Endothelial cell of umbilical vein (primary cell): Measurements from ENCODE around the gene ADAM22. TPM values are rescaled to one million over a fixed set of nuclear protein-coding genes. Genes with fewer than 3 reads are reported as not detected.

Experiments used
- BruUV-seq: library from RNA; stranded (reverse); fragments of 400-500 nt; replicated peaks from 2 replicates; lab custom pipeline; 2021; lab: Mats Ljungman, UMichigan
- CTCF ChIA-PET: fragments of 300-600, 350-600 bp; sonication (Branson Sonifier 250); formaldehyde crosslinking; loops from one replicate; lab custom pipeline; 2021; ENCODE audit warnings: antibody characterized with exemption, inconsistent platforms; lab: Charles Lee
- POLR2A ChIA-PET: fragments of 300-600, 350-600 bp; sonication (Branson Sonifier 250); formaldehyde crosslinking; loops from one replicate; lab custom pipeline; 2021; ENCODE audit warnings: antibody characterized with exemption, inconsistent platforms; lab: Charles Lee
- DNase-seq: peaks from one replicate; pipeline ENCODE4 v3.0.0-alpha.2; 2011; ENCODE audit warnings: low read depth, low spot score
- FAIRE-seq: peaks from 2 replicates; lab custom pipeline; 2011; peaks lifted over from hg19 to GRCh38; lab: Jason Lieb, UNC
- H2AFZ ChIP-seq: 2 replicates; pipeline ENCODE4 v1.6.0; 2012; ENCODE audit warnings: low read depth, low read length, control low read depth, inconsistent platforms
- H3K27ac ChIP-seq: 2 replicates; pipeline ENCODE4 v1.5.1; 2011; ENCODE audit warnings: low read depth, mild to moderate bottlenecking, control low read depth, low read length, moderate library complexity; ENCODE audit not compliant: insufficient read depth
- H3K27me3 ChIP-seq, 2 experiments: 2 replicates each; pipeline versions ENCODE4 v1.6.0 to v1.6.1; 2011; ENCODE audit warnings: low read length in 2 of 2, mixed read lengths in 1 of 2; ENCODE audit not compliant: control insufficient read depth in 2 of 2, insufficient read depth in 2 of 2
- H3K36me3 ChIP-seq, 2 experiments: 2 replicates in 1 of 2; 3 replicates in 1 of 2; pipeline ENCODE4 v1.5.1; 2011; ENCODE audit warnings: low read length in 2 of 2, mild to moderate bottlenecking in 1 of 2, moderate library complexity in 1 of 2; ENCODE audit not compliant: control insufficient read depth in 2 of 2, insufficient read depth in 2 of 2; ENCODE audit errors: extremely low read depth in 1 of 2
- H3K4me1 ChIP-seq: 3 replicates; pipeline ENCODE4 v1.5.1; 2011; ENCODE audit warnings: mild to moderate bottlenecking, low read length; ENCODE audit not compliant: control insufficient read depth, insufficient read depth; ENCODE audit errors: extremely low read depth
- H3K4me2 ChIP-seq: 2 replicates; pipeline ENCODE4 v1.6.1; 2011; ENCODE audit warnings: low read length, control low read depth, mixed read lengths; ENCODE audit not compliant: insufficient read depth
- H3K4me3 ChIP-seq, 3 experiments: fragments of 200-600 bp in 1 of 3; sonication (generic), shearing (Covaris generic) in 1 of 3; replicated peaks in 1 of 3; 2 replicates each; pipeline ENCODE4 v1.5.1; 2011 to 2016; ENCODE audit warnings: control low read depth in 3 of 3, low read length in 3 of 3, mild to moderate bottlenecking in 2 of 3, inconsistent platforms in 1 of 3, low read depth in 1 of 3, moderate library complexity in 1 of 3; ENCODE audit not compliant: insufficient read depth in 1 of 3
- H3K79me2 ChIP-seq: 2 replicates; pipeline ENCODE4 v1.6.0; 2012; ENCODE audit warnings: low read length, inconsistent platforms; ENCODE audit not compliant: control insufficient read depth, insufficient read depth
- H3K9ac ChIP-seq: replicated peaks from 2 replicates; pipeline ENCODE3; 2011; ENCODE audit warnings: low read length, control low read depth; ENCODE audit not compliant: insufficient read depth; ENCODE audit errors: extremely low read depth
- H3K9me1 ChIP-seq: replicated peaks from 3 replicates; pipeline ENCODE4 v1.6.0; 2011; ENCODE audit warnings: mild to moderate bottlenecking, low read length; ENCODE audit not compliant: control insufficient read depth, insufficient read depth; ENCODE audit errors: extremely low read depth
- H3K9me3 ChIP-seq: replicated peaks from 2 replicates; pipeline ENCODE4 v1.5.1; 2012; ENCODE audit warnings: low read length, inconsistent platforms; ENCODE audit not compliant: control insufficient read depth, insufficient read depth
- H4K20me1 ChIP-seq: replicated peaks from 2 replicates; pipeline ENCODE3; 2011; ENCODE audit warnings: mild to moderate bottlenecking, low read length; ENCODE audit not compliant: control insufficient read depth, insufficient read depth; ENCODE audit errors: extremely low read depth
- CTCF ChIP-seq, 2 donors: IDR thresholded peaks; 1 replicate in 1 of 2; 2 replicates in 1 of 2; pipeline ENCODE4 v1.5.1; 2011; ENCODE audit warnings: low read length in 2 of 2, mild to moderate bottlenecking in 2 of 2, moderate library complexity in 2 of 2, control low read depth in 1 of 2, inconsistent platforms in 1 of 2, low read depth in 1 of 2; ENCODE audit not compliant: insufficient read depth in 1 of 2; ENCODE audit errors: extremely low read depth in 1 of 2
- EZH2 ChIP-seq: IDR thresholded peaks from 2 replicates; pipeline ENCODE4 v1.6.1; 2012; ENCODE audit warnings: borderline replicate concordance, low read depth, mild to moderate bottlenecking, moderate library complexity, low read length, inconsistent platforms; ENCODE audit not compliant: severe bottlenecking
- FOS ChIP-seq: IDR thresholded peaks from 2 replicates; pipeline ENCODE4 v1.6.1; 2011; ENCODE audit warnings: mild to moderate bottlenecking, low read length, moderate library complexity, borderline replicate concordance; ENCODE audit not compliant: insufficient read depth
- GATA2 ChIP-seq: IDR thresholded peaks from 2 replicates; pipeline ENCODE4 v1.7.0; 2011; ENCODE audit warnings: low read depth, mild to moderate bottlenecking, moderate library complexity, mixed read lengths, low read length; ENCODE audit not compliant: insufficient read length, insufficient read depth
- JUN ChIP-seq: IDR thresholded peaks from 2 replicates; pipeline ENCODE4 v1.6.1; 2011; ENCODE audit warnings: borderline replicate concordance, low read depth; ENCODE audit not compliant: insufficient read length, insufficient read depth
- MAX ChIP-seq: IDR thresholded peaks from 2 replicates; pipeline ENCODE4 v1.6.1; 2011; ENCODE audit not compliant: insufficient read depth, insufficient read length
- MYC ChIP-seq: IDR thresholded peaks from one replicate; pipeline ENCODE4 v1.6.1; 2011; ENCODE audit warnings: mild to moderate bottlenecking, low read depth, low read length
- POLR2A ChIP-seq: IDR thresholded peaks from 2 replicates; pipeline ENCODE4 v1.6.1; 2012; ENCODE audit warnings: low read depth, mild to moderate bottlenecking, control low read depth, low read length
- POLR2AphosphoS5 ChIP-seq: IDR thresholded peaks from 2 replicates; pipeline ENCODE4 v1.6.1; 2012; ENCODE audit warnings: low read depth, mild to moderate bottlenecking, control low read depth, low read length, moderate library complexity; ENCODE audit not compliant: insufficient read depth
- dilution Hi-C: fragments of 300-500 bp; cut with MboI; formaldehyde crosslinking; loops from one replicate; pipeline ENCODE4 v1.15.0; 2019; ENCODE audit warnings: low sequenced_read_pairs; ENCODE audit not compliant: extremely low pct_ligation_motif_present
- intact Hi-C: fragments of 100-400 bp; cut with micrococcal nuclease; formaldehyde crosslinking; loops from one replicate; pipeline ENCODE4 v1.10.0; 2022
- polyA plus RNA-seq, 4 experiments: library from polyadenylated mRNA; depleted of rRNA in 3 of 4; stranded (reverse) in 3 of 4; unstranded in 1 of 4; fragments of >200 nt; gene quantifications; 2 replicates each; pipeline versions ENCODE4 v1.2.1 to v1.2.3, GENCODE V29; 2011 to 2012; ENCODE audit warnings: missing spikeins in 1 of 4
- total RNA-seq: library from RNA; stranded (reverse); gene quantifications from 2 replicates; pipeline ENCODE4 v1.2.3, GENCODE V29; 2021

ADAM22 gene
- total and polyA plus RNA-seq, 2 donors (not counting 3 experiments of a cell fraction or from before 2014, with no cell fraction given), result 0.33 to 0.53 TPM

GRCh38 chr7:88044069-88044468 is 110.0 kb downstream of the ADAM22 start:
- intact Hi-C loops, result no loop called here
- FAIRE-seq, result no peak

More at GRCh38 chr7:88044069-88044468, 110.0 kb downstream of the ADAM22 start:
- dilution Hi-C loops, result no loop called here
- no peak overlapping the region for H3K4me3 ChIP-seq
- no peak overlapping the region for H3K4me2 ChIP-seq
- TF ChIP-seq POLR2A (no peak), MYC (no peak), JUN (no peak), CTCF (IDR thresholded peaks at IDR 0.05; ENCODE audit: extremely low read depth in 1 of 2, insufficient read depth in 1 of 2, low read depth in 1 of 2, low read length in 2 of 2) (no peak), GATA2 (no peak), EZH2 (no peak), MAX (no peak), FOS (no peak), POLR2AphosphoS5 (no peak)
- H3K9ac ChIP-seq, result no peak overlapping the region
- H3K27ac ChIP-seq, result no peak overlapping the region
- no peak for DNase-seq
- H3K79me2 ChIP-seq, result no peaks in the 10 kb centered on the region
- H2AFZ ChIP-seq, result no peak overlapping the region
- no peaks in the 10 kb centered on the region for H3K36me3 ChIP-seq
- no peaks in the 10 kb centered on the region for H3K27me3 ChIP-seq
- no peaks in the 10 kb centered on the region for H3K4me1 ChIP-seq
- ChIA-PET CTCF (interaction anchor here (1.0 kb wide), 1 partner anchor 52 kb away, joined by 4 read pairs; no protein-coding TSS in a partner anchor), POLR2A (no interaction called here)
- no peaks in the 10 kb centered on the region for H4K20me1 ChIP-seq
- H3K9me1 ChIP-seq, result no peaks in the 10 kb centered on the region
- H3K9me3 ChIP-seq, result no peaks in the 10 kb centered on the region
- BruUV-seq, result no TSS peak
